HL-60 (cell line): ENCODE results near the gene UCN3.

Source experiments
- DNase-seq, 2 experiments: peaks; one replicate each; pipeline ENCODE4 v3.0.0-alpha.2; 2010 to 2020; ENCODE audit warnings: low read depth in 1 of 2, low spot score in 1 of 2
- H3K27ac ChIP-seq: fragments of 250-450 bp; sonication (Bioruptor Pico); replicated peaks from 2 replicates; pipeline ENCODE4 v1.5.1; 2020; ENCODE audit warnings: mild to moderate bottlenecking, moderate library complexity
- H3K27me3 ChIP-seq: fragments of 250-450 bp; sonication (Bioruptor Pico); 2 replicates; pipeline ENCODE4 v1.5.1; 2021; ENCODE audit warnings: mild to moderate bottlenecking, moderate library complexity; ENCODE audit not compliant: insufficient read depth, poor library complexity, severe bottlenecking
- H3K4me3 ChIP-seq: replicated peaks from 2 replicates; pipeline ENCODE4 v1.5.1; 2011; ENCODE audit warnings: mild to moderate bottlenecking, control low read depth, low read length; ENCODE audit not compliant: insufficient read depth
- CTCF ChIP-seq: IDR thresholded peaks from one replicate; pipeline ENCODE4 v1.5.1; 2011; ENCODE audit warnings: low read length, control low read depth, inconsistent platforms; ENCODE audit not compliant: insufficient read depth
- GABPA ChIP-seq: IDR thresholded peaks from 2 replicates; pipeline ENCODE4 v1.6.1; 2012; ENCODE audit warnings: low read depth
- POLR2AphosphoS5 ChIP-seq: IDR thresholded peaks from 2 replicates; pipeline ENCODE4 v1.6.1; 2012; ENCODE audit warnings: low read depth
- REST ChIP-seq: IDR thresholded peaks from 2 replicates; pipeline ENCODE4 v1.6.1; 2012; ENCODE audit warnings: low read depth; ENCODE audit not compliant: insufficient replicate concordance
- SPI1 ChIP-seq: IDR thresholded peaks from 2 replicates; pipeline ENCODE4 v1.6.1; 2012; ENCODE audit warnings: low read depth, mild to moderate bottlenecking, borderline replicate concordance

UCN3 gene

GRCh38 chr10:5361966-5362365 is 2.8 kb upstream of the UCN3 start:
- TF ChIP-seq CTCF (no peak), REST (no peak), GABPA (no peak), POLR2AphosphoS5 (no peak), SPI1 (no peak)
- Histone ChIP-seq H3K4me3 (no peak overlapping the region), H3K27ac (no peak overlapping the region), H3K27me3 (no peaks in the 10 kb centered on the region)
- DNase-seq: no peak

- H3K27me3 ChIP-seq: no peaks in the 10 kb centered on the region
- DNase-seq: no peak
- H3K27ac ChIP-seq: no peak overlapping the region
- no peak overlapping the region for H3K4me3 ChIP-seq
- TF ChIP-seq POLR2AphosphoS5 (no peak), SPI1 (no peak), GABPA (no peak), REST (no peak), CTCF (no peak)
Measured at GRCh38 chr10:5362873-5363272, 1.9 kb upstream of the UCN3 start.

GRCh38 chr10:5364374-5364773 is 392 bp upstream of the UCN3 start:
- TF ChIP-seq GABPA (no peak), SPI1 (no peak), CTCF (no peak), REST (no peak), POLR2AphosphoS5 (no peak)
- Histone ChIP-seq H3K27ac (no peak overlapping the region), H3K27me3 (no peaks in the 10 kb centered on the region), H3K4me3 (no peak overlapping the region)
- no peak for DNase-seq
